ENCODE measurements around the gene TRPV3.
"Not testable (repeated sequence)": the region's sequence is repeated elsewhere in the genome, so short reads cannot be mapped to it uniquely, and the experiment has no call there.

TRPV3 gene

GRCh38 chr17:3557768-3558583 lies at the start of gene TRPV3:
Gene TRPV3 (minus strand): TSS chr17:3557812. CDS start chr17:3554850, 2,962 bp downstream.
- DNase-seq (ENCODE audit: low read depth) = no peak

GRCh38 chr17:3603870-3604259 lies 46.3 kb upstream of the TRPV3 start:
- no peak for DNase-seq (ENCODE audit: low read depth)

GRCh38 chr17:3603119-3603869 lies 45.7 kb upstream of the TRPV3 start:
- no peak for DNase-seq (ENCODE audit: low read depth)

- no peak for DNase-seq (ENCODE audit: low read depth)
Observed at GRCh38 chr17:3602499-3602898, 44.9 kb upstream of the TRPV3 start.

- no peak for DNase-seq (ENCODE audit: low read depth)
Observed at GRCh38 chr17:3600529-3601205, 43.1 kb upstream of the TRPV3 start.

- DNase-seq (ENCODE audit: low read depth) = no peak
Observed at GRCh38 chr17:3598078-3598477, 40.5 kb upstream of the TRPV3 start.

GRCh38 chr17:3596804-3597464 lies 39.3 kb upstream of the TRPV3 start:
- DNase-seq (ENCODE audit: low read depth) = no peak

GRCh38 chr17:3594976-3595375 lies 37.4 kb upstream of the TRPV3 start:
- DNase-seq (ENCODE audit: low read depth) = no peak

- DNase-seq (ENCODE audit: low read depth) = no peak
Observed at GRCh38 chr17:3594051-3594800, 36.6 kb upstream of the TRPV3 start.

GRCh38 chr17:3593384-3593783 lies 35.8 kb upstream of the TRPV3 start:
- DNase-seq (ENCODE audit: low read depth) = no peak

GRCh38 chr17:3592216-3592860 lies 34.7 kb upstream of the TRPV3 start:
- no peak for DNase-seq (ENCODE audit: low read depth)

- DNase-seq (ENCODE audit: low read depth) = no peak
Observed at GRCh38 chr17:3590768-3591167, 33.2 kb upstream of the TRPV3 start.

- no peak for DNase-seq (ENCODE audit: low read depth)
Observed at GRCh38 chr17:3590231-3590630, 32.6 kb upstream of the TRPV3 start.

- DNase-seq (ENCODE audit: low read depth) = no peak
Observed at GRCh38 chr17:3589784-3590183, 32.2 kb upstream of the TRPV3 start.

GRCh38 chr17:3585826-3586225 lies 28.2 kb upstream of the TRPV3 start:
- DNase-seq (ENCODE audit: low read depth) = no peak

GRCh38 chr17:3583456-3583855 lies 25.8 kb upstream of the TRPV3 start:
- DNase-seq (ENCODE audit: low read depth) = no peak

GRCh38 chr17:3582915-3583314 lies 25.3 kb upstream of the TRPV3 start:
- DNase-seq (ENCODE audit: low read depth) = no peak

GRCh38 chr17:3578667-3579066 lies 21.1 kb upstream of the TRPV3 start:
- not testable (repeated sequence) for DNase-seq (ENCODE audit: low read depth)

GRCh38 chr17:3576970-3577369 lies 19.4 kb upstream of the TRPV3 start:
- DNase-seq (ENCODE audit: low read depth) = no peak

- peak; percentile 67 for DNase-seq (ENCODE audit: low read depth)
Observed at GRCh38 chr17:3575511-3575910, 17.9 kb upstream of the TRPV3 start.

- no peak for DNase-seq (ENCODE audit: low read depth)
Observed at GRCh38 chr17:3574231-3574630, 16.6 kb upstream of the TRPV3 start.

Data from stromal cell of bone marrow (primary cell).